Liver (tissue), 9 donors: ENCODE measurements around the gene UBN2. TPM values are rescaled to one million over a fixed set of nuclear protein-coding genes. Genes with fewer than 3 reads are reported as not detected.

Experiments
- DNase-seq: peaks from one replicate; pipeline ENCODE4 v3.0.0-alpha.2; 2017; ENCODE audit warnings: low spot score
- H3K27ac ChIP-seq, 2 donors: one replicate each; pipeline ENCODE4 v1.7.0; 2013; ENCODE audit warnings: inconsistent platforms in 2 of 2, low read length in 2 of 2, control low read depth in 1 of 2, low read depth in 1 of 2, mild to moderate bottlenecking in 1 of 2
- H3K27me3 ChIP-seq, 4 donors: one replicate each; pipeline versions ENCODE4 v1.6.1 to v1.7.0; 2013; ENCODE audit warnings: low read length in 3 of 4, inconsistent platforms in 1 of 4, mild to moderate bottlenecking in 1 of 4, moderate library complexity in 1 of 4; ENCODE audit not compliant: control insufficient read depth in 4 of 4, insufficient read depth in 4 of 4
- H3K36me3 ChIP-seq, 4 donors: one replicate each; pipeline versions ENCODE4 v1.6.1 to v1.7.0; 2013; ENCODE audit warnings: low read length in 3 of 4, mild to moderate bottlenecking in 3 of 4, low read depth in 1 of 4, moderate library complexity in 1 of 4; ENCODE audit not compliant: control insufficient read depth in 4 of 4, insufficient read depth in 3 of 4
- H3K4me1 ChIP-seq, 4 donors: one replicate each; pipeline versions ENCODE4 v1.6.1 to v1.7.0; 2013; ENCODE audit warnings: low read length in 3 of 4, mild to moderate bottlenecking in 3 of 4, moderate library complexity in 1 of 4; ENCODE audit not compliant: control insufficient read depth in 4 of 4, insufficient read depth in 4 of 4
- H3K4me3 ChIP-seq, 3 donors: one replicate each; pipeline versions ENCODE4 v1.6.1 to v1.7.0; 2013; ENCODE audit warnings: low read length in 3 of 3, control low read depth in 1 of 3, low read depth in 1 of 3, mild to moderate bottlenecking in 1 of 3
- H3K9ac ChIP-seq, 2 donors: one replicate each; pipeline ENCODE4 v1.7.0; 2013; ENCODE audit warnings: low read length in 2 of 2, mild to moderate bottlenecking in 2 of 2, moderate library complexity in 2 of 2, control low read depth in 1 of 2, low read depth in 1 of 2
- H3K9me3 ChIP-seq, 4 donors: one replicate each; pipeline versions ENCODE4 v1.6.1 to v1.7.0; 2013; ENCODE audit warnings: low read length in 3 of 4; ENCODE audit not compliant: control insufficient read depth in 4 of 4
- ATF3 ChIP-seq: IDR thresholded peaks from 2 replicates; pipeline ENCODE4 v1.6.1; 2016; ENCODE audit warnings: antibody characterized with exemption
- CTCF ChIP-seq: fragments of 150-350 bp; IDR thresholded peaks from 2 replicates; pipeline ENCODE4 v1.5.1; 2017; ENCODE audit warnings: improper control_type of control experiment, low read depth, low read length; ENCODE audit not compliant: missing input control
- EGR1 ChIP-seq, 2 donors: IDR thresholded peaks; 2 replicates each; pipeline ENCODE4 v1.6.1; 2016 to 2018; ENCODE audit warnings: antibody characterized with exemption in 2 of 2, low read depth in 2 of 2
- FOXA1 ChIP-seq: IDR thresholded peaks from 2 replicates; pipeline ENCODE4 v1.6.1; 2016; ENCODE audit warnings: antibody characterized with exemption
- FOXA2 ChIP-seq: IDR thresholded peaks from 2 replicates; pipeline ENCODE4 v1.6.1; 2016; ENCODE audit warnings: antibody characterized with exemption
- GABPA ChIP-seq, 2 donors: IDR thresholded peaks in 1 of 2; conservative IDR thresholded peaks in 1 of 2; 2 replicates each; pipeline ENCODE4 v1.6.1; 2016; ENCODE audit warnings: antibody characterized with exemption in 2 of 2, mild to moderate bottlenecking in 1 of 2, moderate library complexity in 1 of 2
- HNF4A ChIP-seq, 2 donors: conservative IDR thresholded peaks; 2 replicates each; pipeline ENCODE4 v1.6.1; 2016; ENCODE audit warnings: antibody characterized with exemption in 2 of 2, mild to moderate bottlenecking in 2 of 2
- HNF4G ChIP-seq: IDR thresholded peaks from 2 replicates; pipeline ENCODE4 v1.6.1; 2016; ENCODE audit warnings: antibody characterized with exemption
- JUND ChIP-seq, 2 donors: IDR thresholded peaks; 2 replicates each; pipeline ENCODE4 v1.6.1; 2016; ENCODE audit warnings: antibody characterized with exemption in 2 of 2
- MAX ChIP-seq: IDR thresholded peaks from 2 replicates; pipeline ENCODE4 v1.6.1; 2016; ENCODE audit warnings: antibody characterized with exemption
- NR2F2 ChIP-seq: IDR thresholded peaks from 2 replicates; pipeline ENCODE4 v1.6.1; 2016; ENCODE audit warnings: antibody characterized with exemption
- RAD21 ChIP-seq, 2 donors: IDR thresholded peaks; 2 replicates each; pipeline ENCODE4 v1.6.1; 2016; ENCODE audit warnings: antibody characterized with exemption in 2 of 2, mild to moderate bottlenecking in 2 of 2
- REST ChIP-seq: IDR thresholded peaks from 2 replicates; pipeline ENCODE4 v1.6.1; 2016; ENCODE audit warnings: antibody characterized with exemption, mild to moderate bottlenecking
- RXRA ChIP-seq, 2 donors: IDR thresholded peaks; 2 replicates each; pipeline ENCODE4 v1.6.1; 2017 to 2018; ENCODE audit warnings: antibody characterized with exemption in 2 of 2, mild to moderate bottlenecking in 1 of 2
- SP1 ChIP-seq: IDR thresholded peaks from 2 replicates; pipeline ENCODE4 v1.6.1; 2018; ENCODE audit warnings: antibody characterized with exemption, mild to moderate bottlenecking
- TAF1 ChIP-seq: conservative IDR thresholded peaks from 2 replicates; pipeline ENCODE4 v1.6.1; 2016; ENCODE audit warnings: antibody characterized with exemption, mild to moderate bottlenecking
- YY1 ChIP-seq: IDR thresholded peaks from 2 replicates; pipeline ENCODE4 v1.6.1; 2016; ENCODE audit warnings: antibody characterized with exemption, mild to moderate bottlenecking
- ZBTB33 ChIP-seq: IDR thresholded peaks from 2 replicates; pipeline ENCODE4 v1.6.1; 2016; ENCODE audit warnings: antibody characterized with exemption
- WGBS: extraction: QIAGEN DNeasy Blood & Tissue Kit; methylation state at CpG from one replicate; pipeline ENCODE4 v1.1.7; 2013; 5-methylcytosine and 5-hydroxymethylcytosine counted together
- polyA plus RNA-seq, 2 donors: library from polyadenylated mRNA; stranded (reverse) in 1 of 2; unstranded in 1 of 2; fragments of 200-250 nt in 1 of 2; fragments of >200 nt in 1 of 2; fragmentation: Nextera tagmentation in 1 of 2; extraction: Ambion mirVana in 1 of 2; gene quantifications; one replicate each; pipeline versions ENCODE4 v1.2.1 to v1.2.3, GENCODE V29; 2013 to 2015
- total RNA-seq, 2 donors: library from RNA; depleted of rRNA; stranded (reverse); fragments of >200 nt; gene quantifications; one replicate each; pipeline ENCODE4 v1.2.3, GENCODE V29; 2014
- donor health status: healthy.
- donor health status: healthy.
- donor health status: healthy.
- donor health status: healthy.
- donor health status: healthy.

The UBN2 gene
- total and polyA plus RNA-seq, 4 donors: 1.1 to 9.1 (median 4.8) TPM

- H3K4me1 ChIP-seq: no peaks in the 10 kb centered on the region
- H3K36me3 ChIP-seq: no peaks in the 10 kb centered on the region
- H3K9ac ChIP-seq: no peak overlapping the region
- TF ChIP-seq SP1: no peak
- no peak for TF ChIP-seq HNF4G
- TF ChIP-seq EGR1 (IDR thresholded peaks at IDR 0.05; ENCODE audit: low read depth in 2 of 2): no peak
- no peak for TF ChIP-seq FOXA2
- TF ChIP-seq GABPA (IDR thresholded peaks at IDR 0.05 in 1 of 2, conservative IDR thresholded peaks at IDR 0.05 in 1 of 2): no peak
- TF ChIP-seq RXRA (IDR thresholded peaks at IDR 0.05): no peak
- no peak overlapping the region for H3K27ac ChIP-seq
- no peak overlapping the region for H3K4me3 ChIP-seq
- no peaks in the 10 kb centered on the region for H3K9me3 ChIP-seq
- DNase-seq: no peak
- no peaks in the 10 kb centered on the region for H3K27me3 ChIP-seq
- WGBS: 93% methylated on average over 4 of the region's 4 CpGs
Observed at GRCh38 chr7:139334399-139335150, 103.5 kb downstream of the UBN2 start.

- Histone ChIP-seq H3K9ac (no peak overlapping the region), H3K36me3 (peaks cover 0 to 2% (median 0%) of the 10 kb centered on the region in 4 donors), H3K9me3 (no peaks in the 10 kb centered on the region), H3K27ac (no peak overlapping the region), H3K27me3 (no peaks in the 10 kb centered on the region), H3K4me3 (no peak overlapping the region), H3K4me1 (peaks cover 0 to 12% (median 6%) of the 10 kb centered on the region in 4 donors)
- DNase-seq: no peak
- no peak for TF ChIP-seq CTCF
- TF ChIP-seq FOXA2: no peak
- no peak for TF ChIP-seq FOXA1
- TF ChIP-seq SP1: no peak
- TF ChIP-seq RXRA (IDR thresholded peaks at IDR 0.05): no peak
- no peak for TF ChIP-seq MAX
- no peak for TF ChIP-seq JUND (IDR thresholded peaks at IDR 0.05)
- no peak for TF ChIP-seq HNF4A (conservative IDR thresholded peaks at IDR 0.05)
- TF ChIP-seq HNF4G: no peak
- TF ChIP-seq GABPA (IDR thresholded peaks at IDR 0.05 in 1 of 2, conservative IDR thresholded peaks at IDR 0.05 in 1 of 2): no peak
- no peak for TF ChIP-seq REST
- no peak for TF ChIP-seq ATF3
- TF ChIP-seq NR2F2: no peak
- no peak for TF ChIP-seq ZBTB33
- no peak for TF ChIP-seq TAF1
- TF ChIP-seq EGR1 (IDR thresholded peaks at IDR 0.05; ENCODE audit: low read depth in 2 of 2): no peak
- no peak for TF ChIP-seq YY1
- TF ChIP-seq RAD21 (IDR thresholded peaks at IDR 0.05): no peak
- WGBS: 95% methylated on average over 2 of the region's 2 CpGs
Observed at GRCh38 chr7:139339025-139339424, 108.0 kb downstream of the UBN2 start.
